Endothelial cell of umbilical vein (primary cell): Measurements from ENCODE around the gene SORCS1. TPM values are rescaled to one million over a fixed set of nuclear protein-coding genes. Genes with fewer than 3 reads are reported as not detected.

Experiments used
- BruUV-seq: library from RNA; stranded (reverse); fragments of 400-500 nt; replicated peaks from 2 replicates; lab custom pipeline; 2021; lab: Mats Ljungman, UMichigan
- CTCF ChIA-PET: fragments of 300-600, 350-600 bp; sonication (Branson Sonifier 250); formaldehyde crosslinking; loops from one replicate; lab custom pipeline; 2021; ENCODE audit warnings: antibody characterized with exemption, inconsistent platforms; lab: Charles Lee
- POLR2A ChIA-PET: fragments of 300-600, 350-600 bp; sonication (Branson Sonifier 250); formaldehyde crosslinking; loops from one replicate; lab custom pipeline; 2021; ENCODE audit warnings: antibody characterized with exemption, inconsistent platforms; lab: Charles Lee
- DNase-seq: peaks from one replicate; pipeline ENCODE4 v3.0.0-alpha.2; 2011; ENCODE audit warnings: low read depth, low spot score
- FAIRE-seq: peaks from 2 replicates; lab custom pipeline; 2011; peaks lifted over from hg19 to GRCh38; lab: Jason Lieb, UNC
- H2AFZ ChIP-seq: 2 replicates; pipeline ENCODE4 v1.6.0; 2012; ENCODE audit warnings: low read depth, low read length, control low read depth, inconsistent platforms
- H3K27ac ChIP-seq: 2 replicates; pipeline ENCODE4 v1.5.1; 2011; ENCODE audit warnings: low read depth, mild to moderate bottlenecking, control low read depth, low read length, moderate library complexity; ENCODE audit not compliant: insufficient read depth
- H3K27me3 ChIP-seq, 2 experiments: 2 replicates each; pipeline versions ENCODE4 v1.6.0 to v1.6.1; 2011; ENCODE audit warnings: low read length in 2 of 2, mixed read lengths in 1 of 2; ENCODE audit not compliant: control insufficient read depth in 2 of 2, insufficient read depth in 2 of 2
- H3K36me3 ChIP-seq, 2 experiments: 2 replicates in 1 of 2; 3 replicates in 1 of 2; pipeline ENCODE4 v1.5.1; 2011; ENCODE audit warnings: low read length in 2 of 2, mild to moderate bottlenecking in 1 of 2, moderate library complexity in 1 of 2; ENCODE audit not compliant: control insufficient read depth in 2 of 2, insufficient read depth in 2 of 2; ENCODE audit errors: extremely low read depth in 1 of 2
- H3K4me1 ChIP-seq: 3 replicates; pipeline ENCODE4 v1.5.1; 2011; ENCODE audit warnings: mild to moderate bottlenecking, low read length; ENCODE audit not compliant: control insufficient read depth, insufficient read depth; ENCODE audit errors: extremely low read depth
- H3K4me2 ChIP-seq: 2 replicates; pipeline ENCODE4 v1.6.1; 2011; ENCODE audit warnings: low read length, control low read depth, mixed read lengths; ENCODE audit not compliant: insufficient read depth
- H3K4me3 ChIP-seq, 3 experiments: fragments of 200-600 bp in 1 of 3; sonication (generic), shearing (Covaris generic) in 1 of 3; replicated peaks in 1 of 3; 2 replicates each; pipeline ENCODE4 v1.5.1; 2011 to 2016; ENCODE audit warnings: control low read depth in 3 of 3, low read length in 3 of 3, mild to moderate bottlenecking in 2 of 3, inconsistent platforms in 1 of 3, low read depth in 1 of 3, moderate library complexity in 1 of 3; ENCODE audit not compliant: insufficient read depth in 1 of 3
- H3K79me2 ChIP-seq: 2 replicates; pipeline ENCODE4 v1.6.0; 2012; ENCODE audit warnings: low read length, inconsistent platforms; ENCODE audit not compliant: control insufficient read depth, insufficient read depth
- H3K9ac ChIP-seq: replicated peaks from 2 replicates; pipeline ENCODE3; 2011; ENCODE audit warnings: low read length, control low read depth; ENCODE audit not compliant: insufficient read depth; ENCODE audit errors: extremely low read depth
- H3K9me1 ChIP-seq: replicated peaks from 3 replicates; pipeline ENCODE4 v1.6.0; 2011; ENCODE audit warnings: mild to moderate bottlenecking, low read length; ENCODE audit not compliant: control insufficient read depth, insufficient read depth; ENCODE audit errors: extremely low read depth
- H3K9me3 ChIP-seq: replicated peaks from 2 replicates; pipeline ENCODE4 v1.5.1; 2012; ENCODE audit warnings: low read length, inconsistent platforms; ENCODE audit not compliant: control insufficient read depth, insufficient read depth
- H4K20me1 ChIP-seq: replicated peaks from 2 replicates; pipeline ENCODE3; 2011; ENCODE audit warnings: mild to moderate bottlenecking, low read length; ENCODE audit not compliant: control insufficient read depth, insufficient read depth; ENCODE audit errors: extremely low read depth
- EZH2 ChIP-seq: IDR thresholded peaks from 2 replicates; pipeline ENCODE4 v1.6.1; 2012; ENCODE audit warnings: borderline replicate concordance, low read depth, mild to moderate bottlenecking, moderate library complexity, low read length, inconsistent platforms; ENCODE audit not compliant: severe bottlenecking
- FOS ChIP-seq: IDR thresholded peaks from 2 replicates; pipeline ENCODE4 v1.6.1; 2011; ENCODE audit warnings: mild to moderate bottlenecking, low read length, moderate library complexity, borderline replicate concordance; ENCODE audit not compliant: insufficient read depth
- GATA2 ChIP-seq: IDR thresholded peaks from 2 replicates; pipeline ENCODE4 v1.7.0; 2011; ENCODE audit warnings: low read depth, mild to moderate bottlenecking, moderate library complexity, mixed read lengths, low read length; ENCODE audit not compliant: insufficient read length, insufficient read depth
- JUN ChIP-seq: IDR thresholded peaks from 2 replicates; pipeline ENCODE4 v1.6.1; 2011; ENCODE audit warnings: borderline replicate concordance, low read depth; ENCODE audit not compliant: insufficient read length, insufficient read depth
- MYC ChIP-seq: IDR thresholded peaks from one replicate; pipeline ENCODE4 v1.6.1; 2011; ENCODE audit warnings: mild to moderate bottlenecking, low read depth, low read length
- POLR2A ChIP-seq: IDR thresholded peaks from 2 replicates; pipeline ENCODE4 v1.6.1; 2012; ENCODE audit warnings: low read depth, mild to moderate bottlenecking, control low read depth, low read length
- POLR2AphosphoS5 ChIP-seq: IDR thresholded peaks from 2 replicates; pipeline ENCODE4 v1.6.1; 2012; ENCODE audit warnings: low read depth, mild to moderate bottlenecking, control low read depth, low read length, moderate library complexity; ENCODE audit not compliant: insufficient read depth
- dilution Hi-C: fragments of 300-500 bp; cut with MboI; formaldehyde crosslinking; loops from one replicate; pipeline ENCODE4 v1.15.0; 2019; ENCODE audit warnings: low sequenced_read_pairs; ENCODE audit not compliant: extremely low pct_ligation_motif_present
- intact Hi-C: fragments of 100-400 bp; cut with micrococcal nuclease; formaldehyde crosslinking; loops from one replicate; pipeline ENCODE4 v1.10.0; 2022
- polyA plus RNA-seq, 4 experiments: library from polyadenylated mRNA; depleted of rRNA in 3 of 4; stranded (reverse) in 3 of 4; unstranded in 1 of 4; fragments of >200 nt; gene quantifications; 2 replicates each; pipeline versions ENCODE4 v1.2.1 to v1.2.3, GENCODE V29; 2011 to 2012; ENCODE audit warnings: missing spikeins in 1 of 4
- total RNA-seq: library from RNA; stranded (reverse); gene quantifications from 2 replicates; pipeline ENCODE4 v1.2.3, GENCODE V29; 2021
- TF ChIP-seq, protein P1 (sequence below): IDR thresholded peaks from 2 replicates; pipeline ENCODE4 v1.6.1; 2011; ENCODE audit not compliant: insufficient read depth, insufficient read length
- TF ChIP-seq, protein P2 (sequence below), 2 donors: IDR thresholded peaks; 1 replicate in 1 of 2; 2 replicates in 1 of 2; pipeline ENCODE4 v1.5.1; 2011; ENCODE audit warnings: low read length in 2 of 2, mild to moderate bottlenecking in 2 of 2, moderate library complexity in 2 of 2, control low read depth in 1 of 2, inconsistent platforms in 1 of 2, low read depth in 1 of 2; ENCODE audit not compliant: insufficient read depth in 1 of 2; ENCODE audit errors: extremely low read depth in 1 of 2

SORCS1 gene
- total and polyA plus RNA-seq, 2 donors (not counting 3 experiments of a cell fraction or from before 2014, with no cell fraction given): not detected

DNA sequence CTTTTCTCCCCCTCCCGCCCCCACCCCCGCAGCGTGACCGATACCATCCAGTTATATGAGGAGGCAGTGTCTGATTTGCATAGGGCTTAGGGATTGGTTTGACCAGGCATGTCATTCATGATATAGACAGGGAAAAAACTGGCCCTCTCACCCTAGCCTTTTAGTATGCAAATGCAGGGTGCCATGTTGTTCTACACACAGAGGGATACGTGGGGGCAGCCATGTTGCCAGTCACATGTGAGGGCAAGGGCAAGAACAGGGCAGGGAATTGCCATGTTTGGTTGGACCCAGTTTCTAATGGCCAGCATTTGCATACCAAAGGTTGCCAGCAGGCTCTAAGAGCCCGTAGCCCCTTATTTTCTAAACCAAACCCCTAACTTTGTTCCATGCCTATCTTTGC is 552.1 kb downstream of the SORCS1 start:
- BruUV-seq: no TSS peak
- FAIRE-seq: no peak
- Histone ChIP-seq H3K4me1 (no peaks in the 10 kb centered on the region), H3K27me3 (no peaks in the 10 kb centered on the region), H3K27ac (no peak overlapping the region), H2AFZ (no peak overlapping the region), H3K36me3 (no peaks in the 10 kb centered on the region), H4K20me1 (no peaks in the 10 kb centered on the region), H3K9me1 (no peaks in the 10 kb centered on the region), H3K79me2 (no peaks in the 10 kb centered on the region), H3K9ac (no peak overlapping the region), H3K4me2 (no peak overlapping the region), H3K4me3 (no peak overlapping the region), H3K9me3 (peaks cover 2% of the 10 kb centered on the region)
- DNase-seq: no peak
- POLR2A ChIA-PET: no interaction called here
- CTCF ChIA-PET: no interaction called here
- TF ChIP-seq, protein P1, sequence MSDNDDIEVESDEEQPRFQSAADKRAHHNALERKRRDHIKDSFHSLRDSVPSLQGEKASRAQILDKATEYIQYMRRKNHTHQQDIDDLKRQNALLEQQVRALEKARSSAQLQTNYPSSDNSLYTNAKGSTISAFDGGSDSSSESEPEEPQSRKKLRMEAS: no peak
- TF ChIP-seq GATA2 (no peak), POLR2A (no peak), MYC (no peak), JUN (no peak), FOS (no peak), EZH2 (no peak), POLR2AphosphoS5 (no peak)
- TF ChIP-seq, protein P2, sequence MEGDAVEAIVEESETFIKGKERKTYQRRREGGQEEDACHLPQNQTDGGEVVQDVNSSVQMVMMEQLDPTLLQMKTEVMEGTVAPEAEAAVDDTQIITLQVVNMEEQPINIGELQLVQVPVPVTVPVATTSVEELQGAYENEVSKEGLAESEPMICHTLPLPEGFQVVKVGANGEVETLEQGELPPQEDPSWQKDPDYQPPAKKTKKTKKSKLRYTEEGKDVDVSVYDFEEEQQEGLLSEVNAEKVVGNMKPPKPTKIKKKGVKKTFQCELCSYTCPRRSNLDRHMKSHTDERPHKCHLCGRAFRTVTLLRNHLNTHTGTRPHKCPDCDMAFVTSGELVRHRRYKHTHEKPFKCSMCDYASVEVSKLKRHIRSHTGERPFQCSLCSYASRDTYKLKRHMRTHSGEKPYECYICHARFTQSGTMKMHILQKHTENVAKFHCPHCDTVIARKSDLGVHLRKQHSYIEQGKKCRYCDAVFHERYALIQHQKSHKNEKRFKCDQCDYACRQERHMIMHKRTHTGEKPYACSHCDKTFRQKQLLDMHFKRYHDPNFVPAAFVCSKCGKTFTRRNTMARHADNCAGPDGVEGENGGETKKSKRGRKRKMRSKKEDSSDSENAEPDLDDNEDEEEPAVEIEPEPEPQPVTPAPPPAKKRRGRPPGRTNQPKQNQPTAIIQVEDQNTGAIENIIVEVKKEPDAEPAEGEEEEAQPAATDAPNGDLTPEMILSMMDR (IDR thresholded peaks at IDR 0.05; ENCODE audit: extremely low read depth in 1 of 2, insufficient read depth in 1 of 2, low read depth in 1 of 2, low read length in 2 of 2): no peak
- intact Hi-C loops: no loop called here
- dilution Hi-C loops: no loop called here
